Measurements from ENCODE around the gene DYNLL2.

GRCh38 chr17:58096892-58097291 is 13.7 kb downstream of the DYNLL2 start:
- TF ChIP-seq EZH2 (IDR thresholded peaks at IDR 0.05; ENCODE audit: insufficient read depth, poor library complexity, severe bottlenecking) (no peak), EZH2phosphoT487 (IDR thresholded peaks at IDR 0.05; ENCODE audit: insufficient read depth, low read depth) (no peak)

Measured in GM23248 (cell line).